Activated naive CD4-positive, alpha-beta T cell treated with anti-CD3 and anti-CD28 coated beads, Interleukin-2, amount 10 ng/mL, durations not matched to agents 7 days and 5 days (primary cell): ENCODE measurements around the gene JDP2.

Experiments
- CTCF ChIA-PET: fragments of 350-600 bp; sonication (Branson Sonifier 250); formaldehyde crosslinking; loops from one replicate; lab custom pipeline; 2021; ENCODE audit warnings: antibody characterized with exemption; lab: Charles Lee
- DNase-seq: peaks from one replicate; pipeline ENCODE4 v3.0.0-alpha.2; 2020
- H3K27ac Mint-ChIP-seq: one replicate; pipeline ENCODE4 v1.8.0; 2021; ENCODE audit warnings: mild to moderate bottlenecking, moderate library complexity, mixed read lengths
- H3K27me3 Mint-ChIP-seq: one replicate; pipeline ENCODE4 v1.8.0; 2021; ENCODE audit warnings: mild to moderate bottlenecking, mixed read lengths
- H3K36me3 Mint-ChIP-seq: one replicate; pipeline ENCODE4 v1.8.0; 2021; ENCODE audit warnings: mixed read lengths
- H3K4me1 Mint-ChIP-seq: one replicate; pipeline ENCODE4 v1.8.0; 2021; ENCODE audit warnings: mixed read lengths
- H3K4me3 Mint-ChIP-seq: one replicate; pipeline ENCODE4 v1.8.0; 2021; ENCODE audit warnings: mild to moderate bottlenecking, moderate library complexity, mixed read lengths
- H3K9me3 Mint-ChIP-seq: one replicate; pipeline ENCODE4 v1.8.0; 2021; ENCODE audit warnings: mixed read lengths

Gene JDP2

DNA sequence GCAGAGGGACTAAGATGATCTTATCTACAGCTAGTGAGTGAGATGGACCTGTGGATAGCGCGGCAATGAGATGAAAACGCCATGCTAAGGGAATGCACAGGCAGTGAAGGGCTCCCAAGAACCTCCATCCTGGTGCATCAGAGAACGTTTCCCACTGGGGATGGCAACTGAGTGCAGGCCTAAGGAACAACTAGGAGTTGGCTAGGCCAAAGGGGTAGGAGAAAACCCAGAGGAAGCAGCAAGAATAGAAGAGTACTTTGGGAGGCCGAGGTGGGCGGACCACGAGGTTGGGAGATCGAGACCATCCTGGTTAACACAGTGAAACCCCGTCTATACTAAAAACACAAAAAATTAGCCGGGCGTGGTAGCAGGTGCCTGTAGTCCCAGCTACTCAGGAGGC lies 69.9 kb downstream of the JDP2 start:
- H3K4me3 Mint-ChIP-seq = no peak overlapping the region
- peaks cover 10% of the 10 kb centered on the region for H3K4me1 Mint-ChIP-seq
- H3K36me3 Mint-ChIP-seq = no peaks in the 10 kb centered on the region
- H3K27me3 Mint-ChIP-seq = peaks cover 4% of the 10 kb centered on the region
- no peaks in the 10 kb centered on the region for H3K9me3 Mint-ChIP-seq
- CTCF ChIA-PET = interaction anchor here (0.8 to 1.9 kb wide), 4 partner anchors 10 to 176 kb away, joined by 3 to 13 read pairs (median 3); no protein-coding TSS in a partner anchor
- no peak overlapping the region for H3K27ac Mint-ChIP-seq
- DNase-seq = no peak

DNA sequence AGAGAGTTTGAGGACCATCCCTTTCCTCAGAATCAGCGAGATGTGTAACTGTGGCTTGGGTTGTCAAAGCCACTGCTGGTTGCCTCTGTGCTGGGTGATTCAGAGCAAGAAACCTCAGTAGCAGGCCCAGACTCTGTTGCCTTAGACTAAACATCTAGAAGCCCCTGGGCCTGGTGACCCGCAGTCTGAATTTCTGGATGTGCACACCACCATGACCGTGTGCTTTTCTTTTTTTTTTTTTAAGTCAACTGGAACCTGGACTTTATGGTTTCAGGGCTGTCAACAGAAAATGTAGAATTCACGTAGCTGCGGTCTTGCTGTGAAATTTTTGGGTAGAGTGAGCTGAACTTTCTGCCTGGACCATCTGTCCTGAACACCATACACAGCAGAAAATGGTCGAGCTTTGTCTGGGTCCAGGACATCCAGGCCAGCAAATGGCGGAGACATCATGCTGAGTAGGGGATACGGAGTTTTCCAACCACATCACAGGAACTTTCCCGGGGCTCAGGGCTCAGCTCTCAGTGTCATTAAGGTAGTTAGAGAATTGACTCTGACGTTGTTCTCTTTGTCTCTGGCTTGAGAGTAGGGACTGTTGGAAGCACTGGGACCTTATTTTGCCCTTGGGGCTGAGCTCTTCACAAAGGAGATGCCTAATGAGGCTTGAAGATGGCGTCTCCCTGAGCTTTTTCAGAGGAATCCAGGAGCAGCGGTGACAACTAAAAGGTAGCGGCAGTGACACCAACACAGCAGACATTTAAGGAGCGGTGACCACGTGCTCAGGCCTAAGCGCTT lies 71.5 kb downstream of the JDP2 start:
- no peak for DNase-seq
- no peak overlapping the region for H3K4me3 Mint-ChIP-seq
- CTCF ChIA-PET = interaction anchor here (3.4 kb wide), 1 partner anchor 11 kb away, joined by 14 read pairs; no protein-coding TSS in a partner anchor
- peaks cover 4% of the 10 kb centered on the region for H3K27me3 Mint-ChIP-seq
- H3K9me3 Mint-ChIP-seq = no peaks in the 10 kb centered on the region
- peaks cover 10% of the 10 kb centered on the region for H3K4me1 Mint-ChIP-seq
- H3K36me3 Mint-ChIP-seq = no peaks in the 10 kb centered on the region
- no peak overlapping the region for H3K27ac Mint-ChIP-seq

DNA sequence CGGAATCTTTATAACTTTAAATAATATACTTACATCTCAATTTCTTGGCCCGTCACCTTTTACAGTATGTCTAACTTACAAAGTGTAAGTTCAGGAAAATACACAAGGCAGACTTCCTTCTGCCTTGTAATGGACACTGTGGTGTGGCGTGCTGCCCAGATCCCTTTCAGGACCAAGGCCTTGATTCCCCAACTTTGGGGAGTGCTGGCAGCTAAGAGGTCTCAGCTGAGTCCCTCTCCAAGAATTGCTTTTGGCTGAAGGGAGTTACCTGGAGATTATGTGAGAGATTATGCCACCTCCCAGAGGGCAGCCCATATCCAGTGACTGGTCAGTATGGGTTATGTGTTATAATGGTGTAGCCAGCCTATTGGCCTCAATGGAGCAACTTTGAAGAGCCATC lies 73.3 kb downstream of the JDP2 start:
- CTCF ChIA-PET = interaction anchor here (3.4 kb wide), 1 partner anchor 13 kb away, joined by 14 read pairs; no protein-coding TSS in a partner anchor
- Mint-ChIP-seq H3K4me3 (no peak overlapping the region), H3K27ac (no peak overlapping the region), H3K27me3 (peaks cover 4% of the 10 kb centered on the region), H3K36me3 (no peaks in the 10 kb centered on the region), H3K4me1 (peaks cover 10% of the 10 kb centered on the region), H3K9me3 (no peaks in the 10 kb centered on the region)
- DNase-seq = no peak

DNA sequence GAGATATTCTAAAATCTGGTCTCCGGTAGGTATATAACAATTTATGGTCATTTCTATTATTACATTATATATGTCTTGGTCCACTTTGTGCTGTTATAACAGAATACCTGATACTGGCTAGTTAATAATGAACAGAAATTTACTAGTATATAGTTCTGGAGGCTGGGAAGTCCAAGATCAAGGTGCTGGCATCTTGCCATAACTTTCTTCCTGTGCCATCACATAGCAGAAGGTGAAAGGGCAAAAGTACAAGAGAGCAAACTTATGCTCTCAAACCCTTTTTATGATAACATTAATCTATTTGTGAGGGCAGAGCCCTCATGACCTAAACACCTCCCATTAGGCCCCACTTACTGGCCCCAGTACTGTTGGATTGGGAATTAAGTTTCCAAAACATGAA lies 76.6 kb downstream of the JDP2 start:
- no peaks in the 10 kb centered on the region for H3K27me3 Mint-ChIP-seq
- DNase-seq = no peak
- H3K4me1 Mint-ChIP-seq = no peaks in the 10 kb centered on the region
- H3K9me3 Mint-ChIP-seq = peaks cover 2% of the 10 kb centered on the region
- CTCF ChIA-PET = no interaction called here
- H3K27ac Mint-ChIP-seq = no peak overlapping the region
- no peak overlapping the region for H3K4me3 Mint-ChIP-seq
- H3K36me3 Mint-ChIP-seq = no peaks in the 10 kb centered on the region

DNA sequence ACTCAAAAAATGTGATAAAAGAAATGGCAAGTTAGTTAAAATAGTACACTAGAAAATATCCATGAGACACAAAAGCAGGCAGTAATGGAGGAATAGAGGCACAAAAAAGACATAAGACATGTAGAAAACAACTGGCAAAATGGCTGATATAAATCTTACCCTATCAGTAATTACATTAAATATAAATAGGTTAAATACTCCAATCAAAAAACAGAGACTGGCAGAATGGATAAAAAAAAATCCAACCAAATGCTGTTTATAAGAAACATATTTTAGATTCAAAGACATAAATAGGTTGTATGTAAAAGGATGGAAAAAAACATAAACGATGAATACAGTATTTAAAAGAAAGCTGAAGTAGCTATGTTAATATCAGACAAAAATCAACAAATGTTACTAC lies 79.1 kb downstream of the JDP2 start:
- no peak for DNase-seq
- no peaks in the 10 kb centered on the region for H3K4me1 Mint-ChIP-seq
- H3K36me3 Mint-ChIP-seq = peaks cover 4% of the 10 kb centered on the region
- no peaks in the 10 kb centered on the region for H3K27me3 Mint-ChIP-seq
- no peak overlapping the region for H3K4me3 Mint-ChIP-seq
- no peak overlapping the region for H3K27ac Mint-ChIP-seq
- peaks cover 19% of the 10 kb centered on the region for H3K9me3 Mint-ChIP-seq
- CTCF ChIA-PET = interaction anchor here (0.9 to 2.3 kb wide), 3 partner anchors 9 to 67 kb away, joined by 3 to 8 read pairs (median 3); no protein-coding TSS in a partner anchor

DNA sequence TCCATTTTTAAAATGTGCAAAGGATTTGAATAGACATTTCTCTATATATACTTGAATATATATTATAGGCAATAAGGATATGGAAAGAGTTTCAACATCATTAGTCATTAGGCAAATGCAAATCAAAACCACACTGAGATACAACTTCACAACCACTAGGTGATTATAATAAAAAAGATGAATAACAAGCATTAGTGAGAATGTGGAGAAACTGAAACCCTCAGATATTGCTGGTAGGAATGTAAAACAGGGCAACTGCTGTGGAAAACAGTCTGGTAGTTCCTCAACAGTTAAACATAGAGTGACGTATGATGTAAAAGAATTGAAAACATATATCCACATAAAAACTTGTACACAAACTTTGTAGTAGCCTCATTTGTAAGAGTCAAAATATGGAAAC lies 82.7 kb downstream of the JDP2 start:
- no peak for DNase-seq
- Mint-ChIP-seq H3K27me3 (peaks cover 4% of the 10 kb centered on the region), H3K4me3 (no peak overlapping the region), H3K9me3 (peaks cover 24% of the 10 kb centered on the region), H3K4me1 (peaks cover 10% of the 10 kb centered on the region), H3K36me3 (peaks cover 7% of the 10 kb centered on the region), H3K27ac (no peak overlapping the region)
- CTCF ChIA-PET = no interaction called here

DNA sequence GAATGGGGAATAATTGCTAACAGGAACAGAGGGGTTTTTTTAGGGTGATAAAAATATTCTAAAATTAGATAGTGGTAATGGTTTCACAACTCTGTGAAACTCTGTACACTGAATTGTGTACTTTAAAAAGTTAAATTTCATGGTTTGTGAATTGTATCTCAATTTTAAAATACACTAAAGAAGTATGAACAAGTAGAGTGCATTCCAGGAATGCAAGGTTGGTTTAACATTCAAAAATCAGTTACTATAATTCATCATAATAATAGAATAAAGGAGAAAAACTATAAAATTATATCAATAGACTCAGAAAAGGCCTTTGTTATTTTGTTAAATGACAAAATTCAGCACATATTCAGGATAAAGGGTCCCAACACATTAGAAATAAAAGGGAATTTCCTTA lies 83.4 kb downstream of the JDP2 start:
- DNase-seq = no peak
- H3K36me3 Mint-ChIP-seq = peaks cover 7% of the 10 kb centered on the region
- no peak overlapping the region for H3K27ac Mint-ChIP-seq
- H3K4me1 Mint-ChIP-seq = peaks cover 17% of the 10 kb centered on the region
- H3K4me3 Mint-ChIP-seq = no peak overlapping the region
- H3K27me3 Mint-ChIP-seq = peaks cover 4% of the 10 kb centered on the region
- CTCF ChIA-PET = no interaction called here
- peaks cover 24% of the 10 kb centered on the region for H3K9me3 Mint-ChIP-seq

DNA sequence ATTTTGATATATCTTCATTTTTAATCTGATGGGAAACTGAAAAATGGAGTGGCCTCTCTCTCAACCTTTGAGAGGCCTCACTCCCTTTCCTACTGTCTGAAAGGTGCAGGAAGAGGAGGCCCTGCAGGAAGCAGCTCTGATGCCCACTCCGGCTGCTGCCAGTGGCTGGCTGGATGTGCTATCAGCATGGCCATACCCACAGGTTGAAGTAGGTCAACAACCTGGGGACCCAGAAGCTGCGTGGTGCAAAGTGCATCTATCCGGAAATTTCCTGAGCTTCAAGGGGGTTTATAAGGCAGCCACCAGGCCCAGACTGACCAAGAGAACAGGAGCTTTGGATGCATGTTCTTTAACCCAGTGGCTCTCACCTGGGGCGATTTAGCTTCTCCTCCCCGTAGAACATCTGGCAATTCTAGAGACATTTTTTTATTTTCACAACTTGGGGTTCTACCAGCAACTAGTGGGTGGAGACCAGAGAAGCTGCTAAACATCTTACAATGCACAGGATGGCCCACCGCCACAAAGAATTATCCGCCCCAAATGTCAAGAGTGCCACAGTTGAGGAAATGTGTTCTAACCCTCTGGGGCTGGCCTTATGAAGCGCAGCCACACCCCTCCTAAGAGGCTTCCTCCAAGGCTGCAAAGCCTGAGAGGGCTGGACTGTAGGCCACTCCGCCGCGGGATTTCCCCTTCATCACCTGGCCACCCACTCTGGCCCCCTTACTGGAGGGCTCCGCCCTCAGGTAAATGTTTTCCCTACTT lies 86.3 kb downstream of the JDP2 start:
- H3K36me3 Mint-ChIP-seq = peaks cover 7% of the 10 kb centered on the region
- peaks cover 22% of the 10 kb centered on the region for H3K9me3 Mint-ChIP-seq
- no peak for DNase-seq
- CTCF ChIA-PET = interaction anchor here (0.7 to 12.5 kb wide), 5 partner anchors 12 to 208 kb away, joined by 3 to 161 read pairs (median 4); no protein-coding TSS in a partner anchor
- H3K4me3 Mint-ChIP-seq = no peak overlapping the region
- peaks cover 4% of the 10 kb centered on the region for H3K27me3 Mint-ChIP-seq
- peaks cover 19% of the 10 kb centered on the region for H3K4me1 Mint-ChIP-seq
- H3K27ac Mint-ChIP-seq = no peak overlapping the region

DNA sequence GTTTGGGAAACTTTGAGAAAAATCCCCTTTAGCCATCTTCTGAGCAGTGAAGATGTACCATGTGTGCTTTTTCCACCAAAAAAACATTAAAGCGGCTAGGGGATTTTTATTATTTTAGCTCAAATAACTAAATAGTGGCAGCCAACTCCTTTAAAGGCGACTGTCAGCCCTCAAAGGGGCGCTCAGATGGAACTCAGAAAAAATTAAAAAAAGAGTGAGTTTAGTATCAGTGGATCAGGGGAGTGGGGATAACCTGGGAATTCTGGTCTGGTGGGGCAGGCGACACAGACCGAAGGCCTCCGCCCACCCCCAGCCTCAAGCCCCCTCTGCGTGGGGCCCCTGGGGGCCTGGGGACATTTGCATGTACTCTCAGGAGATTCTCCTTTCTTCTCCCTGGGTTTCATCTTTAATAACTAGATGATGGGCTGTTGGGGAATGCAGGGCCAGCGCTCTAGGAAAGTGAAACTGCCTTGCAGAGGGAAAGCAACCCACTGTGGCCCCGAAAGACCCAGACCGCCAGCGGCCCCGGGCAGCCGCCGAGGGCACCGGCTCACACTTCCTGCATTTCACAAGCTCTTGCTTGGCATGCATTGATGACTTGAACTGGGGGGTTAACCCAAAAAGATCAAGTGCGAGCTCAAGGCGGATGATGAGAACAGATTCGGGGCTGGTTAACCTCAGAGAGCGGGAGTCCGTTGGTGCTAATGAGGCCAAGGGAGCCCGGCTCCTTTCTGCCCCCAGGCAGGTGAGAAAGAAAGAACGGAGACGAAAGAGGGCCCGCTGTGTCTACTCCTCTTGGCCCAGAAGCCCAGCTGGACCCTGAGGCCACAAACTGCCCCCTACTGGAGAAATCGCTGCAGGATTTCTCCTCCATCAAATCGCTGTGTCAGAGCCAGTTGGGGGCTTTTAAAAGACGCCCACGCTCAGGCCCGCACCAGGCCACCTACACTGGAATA lies 87.1 kb downstream of the JDP2 start:
- Mint-ChIP-seq H3K27me3 (peaks cover 4% of the 10 kb centered on the region), H3K9me3 (peaks cover 20% of the 10 kb centered on the region), H3K4me1 (peaks cover 22% of the 10 kb centered on the region), H3K36me3 (peaks cover 7% of the 10 kb centered on the region), H3K4me3 (peak overlapping the region; percentile 60), H3K27ac (peak overlapping the region; percentile 58)
- CTCF ChIA-PET = interaction anchor here (0.7 to 12.5 kb wide), 10 partner anchors 11 to 134 kb away, joined by 3 to 161 read pairs (median 4); no protein-coding TSS in a partner anchor
- DNase-seq = peak; percentile 53

DNA sequence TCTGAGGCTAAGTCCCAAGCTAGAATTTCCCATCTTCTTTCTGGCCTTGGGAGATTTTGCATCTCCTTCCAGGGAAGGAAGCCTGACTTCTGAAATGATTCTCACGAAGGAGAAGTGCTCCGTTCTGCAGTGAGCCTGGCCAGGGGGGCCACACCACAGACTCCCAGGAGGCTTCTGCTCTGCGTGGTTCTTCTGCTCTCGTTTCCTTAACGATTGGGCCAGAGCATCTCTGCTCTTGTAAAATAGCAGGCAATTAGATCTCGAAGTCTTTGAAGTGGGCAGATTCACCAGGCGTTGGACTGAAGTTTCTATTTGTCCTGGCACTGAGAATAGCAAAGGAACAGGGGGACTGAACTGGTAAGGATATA lies 87.8 kb downstream of the JDP2 start:
- Mint-ChIP-seq H3K4me3 (peak overlapping the region; percentile 13), H3K27ac (no peak overlapping the region), H3K27me3 (peaks cover 4% of the 10 kb centered on the region)

DNA sequence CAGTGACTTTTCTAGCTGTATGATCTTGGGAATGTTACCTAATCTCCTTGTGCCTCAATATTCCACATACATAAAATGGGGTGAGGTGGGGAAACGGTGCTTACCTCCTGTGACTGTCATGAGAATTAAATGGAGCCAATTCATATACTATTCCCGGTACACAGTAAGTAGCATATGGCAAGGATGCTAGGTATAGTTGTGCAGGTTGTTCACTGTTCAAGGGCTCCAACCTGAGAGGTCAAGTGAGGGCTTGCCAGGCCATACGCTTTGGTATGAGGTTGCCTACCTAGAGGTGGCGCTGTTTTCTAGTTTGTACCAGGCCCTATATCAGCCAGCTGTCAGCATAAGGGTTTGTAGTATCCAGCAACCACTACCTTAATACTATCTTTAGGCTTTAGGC lies 90.8 kb downstream of the JDP2 start:
- Mint-ChIP-seq H3K27me3 (peaks cover 8% of the 10 kb centered on the region), H3K4me3 (no peak overlapping the region), H3K9me3 (no peaks in the 10 kb centered on the region), H3K4me1 (peaks cover 57% of the 10 kb centered on the region), H3K27ac (no peak overlapping the region), H3K36me3 (peaks cover 9% of the 10 kb centered on the region)
- peak; percentile 57 for DNase-seq
- CTCF ChIA-PET = interaction anchor here (0.6 to 12.5 kb wide), 14 partner anchors 8 to 136 kb away, joined by 3 to 161 read pairs (median 6); partner anchors contain the start of gene FLVCR2

More for the DNA sequence above, 87.8 kb downstream of the JDP2 start:
- DNase-seq = no peak
- CTCF ChIA-PET = interaction anchor here (0.8 to 12.5 kb wide), 9 partner anchors 9 to 133 kb away, joined by 3 to 161 read pairs (median 4); no protein-coding TSS in a partner anchor
- Mint-ChIP-seq H3K36me3 (peaks cover 7% of the 10 kb centered on the region), H3K4me1 (peaks cover 28% of the 10 kb centered on the region), H3K9me3 (peaks cover 15% of the 10 kb centered on the region)

DNA sequence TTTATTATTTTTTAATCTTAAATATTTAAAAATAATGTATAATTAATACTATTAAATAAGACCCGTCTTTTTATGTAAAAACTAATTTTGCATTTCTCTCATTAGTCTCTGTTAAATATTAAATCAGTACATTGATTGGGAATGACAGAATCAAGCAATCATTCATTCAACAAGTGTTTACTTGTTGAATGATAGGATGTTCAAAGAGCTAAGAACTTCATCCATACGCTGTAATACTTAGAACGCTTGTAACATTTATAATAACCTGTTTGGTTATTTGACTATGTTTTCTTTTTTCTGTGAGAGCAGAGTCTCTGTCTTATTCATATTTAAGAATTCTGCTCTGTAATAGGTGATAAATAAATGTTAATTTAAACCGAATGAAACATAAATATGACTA lies 91.6 kb downstream of the JDP2 start:
- no peaks in the 10 kb centered on the region for H3K9me3 Mint-ChIP-seq
- CTCF ChIA-PET = interaction anchor here (0.6 to 12.5 kb wide), 12 partner anchors 7 to 135 kb away, joined by 3 to 161 read pairs (median 8); partner anchors contain the start of gene FLVCR2
- H3K4me3 Mint-ChIP-seq = no peak overlapping the region
- H3K36me3 Mint-ChIP-seq = peaks cover 15% of the 10 kb centered on the region
- H3K27ac Mint-ChIP-seq = no peak overlapping the region
- H3K4me1 Mint-ChIP-seq = peaks cover 62% of the 10 kb centered on the region
- peaks cover 8% of the 10 kb centered on the region for H3K27me3 Mint-ChIP-seq
- no peak for DNase-seq
